Loucy (cell line): Measurements from ENCODE around the gene STX8.

Experiments
- H2AFZ ChIP-seq: fragments of 200-600 bp; sonication (generic); 2 replicates; pipeline ENCODE4 v1.6.0; 2016; ENCODE audit warnings: antibody characterized with exemption, mild to moderate bottlenecking, low read length, moderate library complexity
- H3F3A ChIP-seq: fragments of 200-600 bp; 2 replicates; pipeline ENCODE4 v1.6.0; 2016; ENCODE audit warnings: antibody characterized with exemption, low read depth, mild to moderate bottlenecking
- H3K27me3 ChIP-seq: fragments of 200-600 bp; sonication (generic); 2 replicates; pipeline ENCODE4 v1.6.1; 2014; ENCODE audit warnings: low read length, mild to moderate bottlenecking; ENCODE audit not compliant: insufficient read depth, poor library complexity, severe bottlenecking
- H3K36me3 ChIP-seq: fragments of 200-600 bp; sonication (generic); 2 replicates; pipeline ENCODE4 v1.6.1; 2016; ENCODE audit warnings: low read length; ENCODE audit not compliant: insufficient read depth
- H3K4me1 ChIP-seq: fragments of 200-600 bp; sonication (generic); 2 replicates; pipeline ENCODE4 v1.5.1; 2014; ENCODE audit warnings: low read length, mild to moderate bottlenecking; ENCODE audit not compliant: insufficient read depth, poor library complexity, severe bottlenecking
- H3K4me2 ChIP-seq: fragments of 200-600 bp; sonication (generic); 2 replicates; pipeline ENCODE4 v1.6.0; 2014; ENCODE audit warnings: antibody characterized with exemption, low read length, low read depth, mild to moderate bottlenecking; ENCODE audit not compliant: poor library complexity, severe bottlenecking
- H3K4me3 ChIP-seq: fragments of 200-600 bp; sonication (generic); 2 replicates; pipeline ENCODE4 v1.5.1; 2014; ENCODE audit warnings: low read length, mild to moderate bottlenecking, mixed read lengths; ENCODE audit not compliant: poor library complexity, severe bottlenecking
- H3K79me2 ChIP-seq: fragments of 200-600 bp; sonication (generic); 2 replicates; pipeline ENCODE4 v1.6.1; 2014; ENCODE audit warnings: low read length; ENCODE audit not compliant: insufficient read depth
- H3K9ac ChIP-seq: fragments of 200-600 bp; sonication (generic); 2 replicates; pipeline ENCODE4 v1.6.0; 2014; ENCODE audit warnings: mild to moderate bottlenecking, low read depth, low read length, moderate library complexity; ENCODE audit not compliant: poor library complexity, severe bottlenecking
- H3K9me2 ChIP-seq: fragments of 200-600 bp; sonication (generic); replicated peaks from 2 replicates; pipeline ENCODE4 v1.6.1; 2016; ENCODE audit warnings: low read depth, low read length, mixed read lengths
- H3K9me3 ChIP-seq: fragments of 200-600 bp; sonication (generic); 2 replicates; pipeline ENCODE4 v1.6.1; 2014; ENCODE audit warnings: mild to moderate bottlenecking, antibody characterized with exemption, low read length, low read depth; ENCODE audit not compliant: insufficient read depth
- H4K20me1 ChIP-seq: fragments of 200-600 bp; sonication (generic); 2 replicates; pipeline ENCODE4 v1.6.0; 2014; ENCODE audit warnings: antibody characterized with exemption, low read length, mild to moderate bottlenecking; ENCODE audit not compliant: insufficient read depth, poor library complexity, severe bottlenecking
- EZH2phosphoT487 ChIP-seq: fragments of 200-600 bp; IDR thresholded peaks from 2 replicates; pipeline ENCODE4 v1.6.1; 2018; ENCODE audit warnings: antibody characterized with exemption, mild to moderate bottlenecking, moderate library complexity, borderline replicate concordance
- TF ChIP-seq, protein P1 (sequence below): fragments of 200-600 bp; sonication (generic); conservative IDR thresholded peaks from 2 replicates; pipeline ENCODE4 v1.5.1; 2014; ENCODE audit warnings: mild to moderate bottlenecking, antibody characterized with exemption, low read length

The STX8 gene

DNA sequence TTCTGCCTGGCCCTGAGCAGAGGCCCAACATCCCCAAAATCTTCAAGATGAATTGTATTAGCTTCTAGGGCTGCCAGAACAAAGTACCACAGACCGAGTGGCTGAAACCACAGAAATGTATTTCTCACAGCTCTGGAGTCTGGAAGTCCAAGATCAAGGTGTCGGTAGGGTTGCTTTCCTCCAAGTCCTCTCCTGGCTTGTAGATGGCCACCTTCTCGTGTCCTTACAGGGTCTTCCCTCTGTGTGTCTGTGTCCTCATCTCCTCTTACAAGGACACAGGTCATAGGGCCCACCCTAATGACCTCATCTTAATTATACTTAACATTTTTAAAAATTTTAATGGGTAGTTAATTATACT, 338.6 kb downstream of the STX8 start:
- no peaks in the 10 kb centered on the region for H3K4me1 ChIP-seq
- H3K9me3 ChIP-seq = no peaks in the 10 kb centered on the region
- H3K4me2 ChIP-seq = no peak overlapping the region
- H3F3A ChIP-seq = no peaks in the 10 kb centered on the region
- no peaks in the 10 kb centered on the region for H3K27me3 ChIP-seq
- no peaks in the 10 kb centered on the region for H3K9me2 ChIP-seq
- H2AFZ ChIP-seq = no peak overlapping the region
- no peaks in the 10 kb centered on the region for H3K79me2 ChIP-seq
- H3K9ac ChIP-seq = no peak overlapping the region
- H3K36me3 ChIP-seq = no peaks in the 10 kb centered on the region
- no peak overlapping the region for H3K4me3 ChIP-seq
- H4K20me1 ChIP-seq = no peaks in the 10 kb centered on the region
- TF ChIP-seq, protein P1, sequence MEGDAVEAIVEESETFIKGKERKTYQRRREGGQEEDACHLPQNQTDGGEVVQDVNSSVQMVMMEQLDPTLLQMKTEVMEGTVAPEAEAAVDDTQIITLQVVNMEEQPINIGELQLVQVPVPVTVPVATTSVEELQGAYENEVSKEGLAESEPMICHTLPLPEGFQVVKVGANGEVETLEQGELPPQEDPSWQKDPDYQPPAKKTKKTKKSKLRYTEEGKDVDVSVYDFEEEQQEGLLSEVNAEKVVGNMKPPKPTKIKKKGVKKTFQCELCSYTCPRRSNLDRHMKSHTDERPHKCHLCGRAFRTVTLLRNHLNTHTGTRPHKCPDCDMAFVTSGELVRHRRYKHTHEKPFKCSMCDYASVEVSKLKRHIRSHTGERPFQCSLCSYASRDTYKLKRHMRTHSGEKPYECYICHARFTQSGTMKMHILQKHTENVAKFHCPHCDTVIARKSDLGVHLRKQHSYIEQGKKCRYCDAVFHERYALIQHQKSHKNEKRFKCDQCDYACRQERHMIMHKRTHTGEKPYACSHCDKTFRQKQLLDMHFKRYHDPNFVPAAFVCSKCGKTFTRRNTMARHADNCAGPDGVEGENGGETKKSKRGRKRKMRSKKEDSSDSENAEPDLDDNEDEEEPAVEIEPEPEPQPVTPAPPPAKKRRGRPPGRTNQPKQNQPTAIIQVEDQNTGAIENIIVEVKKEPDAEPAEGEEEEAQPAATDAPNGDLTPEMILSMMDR = no peak
- no peak for TF ChIP-seq EZH2phosphoT487

- Histone ChIP-seq H4K20me1 (no peaks in the 10 kb centered on the region), H3K79me2 (no peaks in the 10 kb centered on the region), H3K9me2 (no peaks in the 10 kb centered on the region), H2AFZ (no peak overlapping the region), H3K9ac (no peak overlapping the region), H3K9me3 (no peaks in the 10 kb centered on the region), H3K4me3 (no peak overlapping the region), H3K27me3 (no peaks in the 10 kb centered on the region), H3K4me2 (no peak overlapping the region), H3F3A (no peaks in the 10 kb centered on the region), H3K4me1 (no peaks in the 10 kb centered on the region), H3K36me3 (no peaks in the 10 kb centered on the region)
- TF ChIP-seq, protein P1 = no peak
- TF ChIP-seq EZH2phosphoT487 = no peak
These were observed 339.2 kb downstream of the STX8 start for GRCh38 chr17:9236286-9237052.

GRCh38 chr17:9235346-9235745, 340.3 kb downstream of the STX8 start:
- Histone ChIP-seq H3K79me2 (no peaks in the 10 kb centered on the region), H3K9ac (no peak overlapping the region), H3K36me3 (no peaks in the 10 kb centered on the region), H3F3A (no peaks in the 10 kb centered on the region), H3K4me1 (no peaks in the 10 kb centered on the region), H3K9me3 (no peaks in the 10 kb centered on the region), H4K20me1 (no peaks in the 10 kb centered on the region), H3K4me3 (no peak overlapping the region), H2AFZ (no peak overlapping the region), H3K9me2 (no peaks in the 10 kb centered on the region), H3K4me2 (no peak overlapping the region), H3K27me3 (no peaks in the 10 kb centered on the region)
- TF ChIP-seq, protein P1 = no peak
- TF ChIP-seq EZH2phosphoT487 = no peak
